GM19452 (cell line): ENCODE results near the gene ACTN3.
"Not testable (repeated sequence)": the region's sequence is repeated elsewhere in the genome, so short reads cannot be mapped to it uniquely, and the experiment has no call there.

Source experiments
- ATAC-seq: cut with Tn5 transposase; IDR thresholded peaks from one replicate; pipeline ENCODE4 v1.9.1; 2021; ENCODE audit not compliant: unreplicated experiment

ACTN3 gene

DNA sequence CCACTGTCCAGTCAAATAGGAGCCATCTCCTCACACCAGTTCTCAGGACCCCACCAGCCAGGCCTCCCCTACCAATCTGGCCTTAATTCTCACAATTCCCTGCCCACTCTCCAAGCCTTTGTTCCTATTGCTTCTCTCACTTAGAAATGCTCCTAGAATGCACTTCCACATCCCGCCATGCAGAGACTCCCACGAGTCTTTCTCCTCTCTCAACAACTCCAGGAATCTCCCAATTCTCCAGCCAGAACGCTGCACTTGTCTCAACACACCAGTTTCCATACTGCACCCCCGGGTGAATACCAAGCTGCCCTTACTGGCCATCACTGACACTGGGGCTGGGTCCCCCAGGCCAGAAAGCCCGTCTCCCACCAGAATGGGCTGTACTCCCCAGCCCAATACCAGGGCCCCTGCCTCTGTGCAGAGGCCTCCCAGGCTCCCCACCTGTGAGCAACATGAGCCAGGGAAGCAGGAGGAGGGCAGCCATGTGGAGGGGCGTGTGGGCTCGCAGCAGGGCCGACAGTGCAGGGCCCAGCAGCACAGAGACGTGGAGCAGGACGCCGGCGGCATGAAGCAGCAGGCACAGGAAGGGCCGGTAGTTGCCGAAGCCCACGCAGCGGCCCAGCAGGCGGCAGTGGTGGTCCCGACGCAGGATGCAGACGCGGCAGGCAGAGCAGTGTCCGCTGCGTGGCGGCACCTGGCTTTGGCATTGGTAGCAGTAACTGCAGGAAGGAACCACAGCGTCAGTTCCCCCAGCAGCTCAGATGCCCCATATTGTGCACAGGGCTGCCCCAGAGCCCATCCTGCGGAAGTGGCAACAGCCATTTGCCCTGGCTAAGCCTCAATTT, 3.2 kb upstream of the ACTN3 start:
- ATAC-seq, result no peak

DNA sequence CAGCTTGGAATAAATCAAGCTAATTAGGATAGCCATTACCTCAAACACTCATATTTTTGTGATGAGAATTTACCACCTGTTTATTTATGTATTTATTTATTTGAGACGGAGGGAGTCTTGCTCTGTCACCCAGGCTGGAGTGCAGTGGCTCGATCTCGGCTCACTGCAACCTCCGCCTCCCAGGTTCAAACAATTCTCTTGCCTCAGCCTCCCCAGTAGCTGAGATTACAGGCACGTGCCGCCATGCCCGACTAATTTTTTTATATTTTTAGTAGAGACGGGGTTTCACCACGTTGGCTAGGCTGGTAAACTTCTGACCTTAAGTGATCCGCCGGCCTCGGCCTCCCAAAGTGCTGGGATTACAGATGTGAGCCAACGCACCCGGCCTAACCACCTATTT, 1.8 kb upstream of the ACTN3 start:
- ATAC-seq, result not testable (repeated sequence)

DNA sequence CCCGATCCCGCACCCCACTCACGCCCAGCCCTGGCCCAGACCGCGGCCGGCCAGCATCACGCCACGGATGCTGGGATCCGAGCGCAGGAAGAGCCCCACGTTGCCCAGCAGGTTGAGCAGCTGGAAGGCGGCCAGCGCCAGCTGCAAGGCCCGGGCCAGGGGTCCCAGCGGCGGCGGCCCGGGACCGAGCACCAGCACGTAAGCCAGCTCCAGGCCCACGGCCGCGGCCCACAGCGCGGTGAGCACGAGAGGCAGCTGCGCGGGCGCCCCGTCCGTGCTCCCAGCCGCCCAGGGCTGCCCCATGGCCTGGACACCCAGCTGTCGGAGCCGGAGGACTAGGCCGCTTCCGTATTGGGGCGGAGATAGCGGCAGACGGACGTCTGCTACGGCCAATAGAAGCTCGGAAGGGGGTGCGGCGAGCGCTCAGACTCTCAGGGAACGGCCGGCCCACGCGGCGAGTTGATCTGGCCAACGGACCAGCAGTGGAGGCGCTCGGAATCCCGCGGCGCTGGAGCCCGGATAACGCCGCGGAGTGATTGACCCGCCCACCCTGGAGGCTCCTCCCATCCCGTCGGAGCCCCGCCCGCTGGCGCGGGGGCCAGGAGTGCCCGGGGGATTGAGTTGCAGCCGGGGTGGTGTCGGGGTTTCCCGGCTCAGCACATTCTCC, 869 bp upstream of the ACTN3 start, which contains the start of gene ZDHHC24:
Gene ZDHHC24, minus strand, starts transcription at position 348 of the 667 bp plus-strand sequence. Its CDS starts 45 bp downstream, at position 303.
- ATAC-seq, result peak; percentile 82

- ATAC-seq, result no peak
These were observed 411 bp downstream of the ACTN3 start for GRCh38 chr11:66546966-66547661.

- no peak for ATAC-seq
These were observed 933 bp downstream of the ACTN3 start for GRCh38 chr11:66547662-66548009.

DNA sequence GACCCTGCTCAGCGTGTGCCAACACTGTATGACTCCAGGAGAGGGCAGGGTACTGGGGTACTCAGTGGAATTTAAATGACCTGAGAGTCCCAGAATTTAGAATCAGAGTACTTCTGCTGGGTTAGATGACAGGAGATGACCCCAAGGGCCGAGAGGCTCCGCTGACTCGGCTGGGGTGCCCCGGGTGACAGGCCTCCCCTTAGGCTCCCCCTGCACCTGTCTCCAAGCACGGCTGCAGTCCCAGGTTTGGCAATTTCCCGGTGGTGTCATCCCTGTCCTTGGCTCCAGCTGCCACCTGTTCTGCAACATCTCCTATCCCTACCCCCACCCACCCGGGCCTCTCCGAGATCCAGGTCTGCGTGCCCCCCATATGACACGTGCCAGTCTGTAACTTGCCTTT, 1.3 kb downstream of the ACTN3 start:
- ATAC-seq, result no peak

- ATAC-seq, result no peak
These were observed 2.3 kb downstream of the ACTN3 start for GRCh38 chr11:66548774-66549630.

DNA sequence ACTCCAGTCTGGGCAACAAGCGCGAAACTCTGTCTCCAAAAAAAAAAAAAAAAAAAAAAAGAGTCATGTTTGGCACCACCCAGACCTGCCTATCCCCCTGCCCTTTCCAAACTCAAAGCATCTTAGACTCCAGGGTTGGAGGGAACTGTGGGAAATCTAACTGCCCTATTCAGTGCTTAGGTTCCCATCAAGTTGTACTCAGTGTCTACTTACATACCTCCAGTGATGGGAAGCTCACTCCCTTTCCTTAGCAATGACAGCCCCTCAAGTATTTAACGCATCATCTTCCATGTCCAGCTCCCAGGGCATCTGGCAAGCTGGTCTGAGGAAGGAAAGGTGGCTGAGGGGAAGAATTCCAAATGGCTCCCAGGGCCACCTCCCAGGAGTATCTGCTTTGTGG, 3.0 kb downstream of the ACTN3 start:
- no peak for ATAC-seq

GRCh38 chr11:66550887-66551286, 4.2 kb downstream of the ACTN3 start:
- no peak for ATAC-seq

DNA sequence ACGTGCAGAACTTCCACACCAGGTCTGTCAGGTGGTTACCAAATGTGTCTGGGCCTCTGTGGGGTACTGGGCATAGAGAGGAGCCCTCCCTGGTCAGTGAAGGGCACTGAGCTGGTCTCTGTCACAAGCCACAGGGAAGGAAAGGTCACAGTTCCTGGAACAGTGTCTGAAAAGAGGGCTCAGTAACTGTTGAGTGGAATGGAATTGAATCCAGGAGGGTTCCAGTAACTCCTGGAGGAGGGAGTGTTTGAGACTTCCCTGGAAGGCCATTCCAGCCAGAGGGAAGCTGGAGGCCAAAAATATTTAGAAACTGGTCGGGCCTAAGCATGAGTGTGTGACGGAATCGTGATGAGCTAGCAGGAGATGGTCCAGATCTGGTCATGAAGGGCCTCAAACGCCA, 7.9 kb downstream of the ACTN3 start:
- ATAC-seq, result no peak

DNA sequence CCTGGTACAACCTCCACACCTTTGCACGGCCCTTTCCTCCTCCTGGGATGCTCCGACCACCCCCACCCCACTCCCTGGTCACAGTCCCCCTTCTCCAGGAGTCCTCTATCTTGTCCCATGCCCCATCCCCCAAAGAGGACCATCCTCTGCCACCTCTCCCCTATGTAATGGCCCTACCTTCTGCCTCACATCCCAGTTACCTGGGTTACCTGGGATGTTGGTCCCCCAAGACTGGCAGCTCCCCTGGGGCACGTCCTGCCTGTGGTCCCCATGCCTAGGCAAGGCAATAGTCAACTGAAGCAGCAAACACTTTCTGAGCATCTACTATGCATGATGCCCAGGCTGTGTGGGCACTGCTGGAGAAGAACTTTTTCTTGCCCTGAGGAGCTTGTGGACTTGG, 8.7 kb downstream of the ACTN3 start:
- ATAC-seq, result no peak

- no peak for ATAC-seq
These were observed 9.4 kb downstream of the ACTN3 start for GRCh38 chr11:66556086-66556485.

- ATAC-seq, result no peak
These were observed 11.1 kb downstream of the ACTN3 start for GRCh38 chr11:66557733-66558326.

- no peak for ATAC-seq
These were observed 12.6 kb downstream of the ACTN3 start for GRCh38 chr11:66559142-66559865.

- ATAC-seq, result no peak
These were observed 13.4 kb downstream of the ACTN3 start for GRCh38 chr11:66559866-66560676.

DNA sequence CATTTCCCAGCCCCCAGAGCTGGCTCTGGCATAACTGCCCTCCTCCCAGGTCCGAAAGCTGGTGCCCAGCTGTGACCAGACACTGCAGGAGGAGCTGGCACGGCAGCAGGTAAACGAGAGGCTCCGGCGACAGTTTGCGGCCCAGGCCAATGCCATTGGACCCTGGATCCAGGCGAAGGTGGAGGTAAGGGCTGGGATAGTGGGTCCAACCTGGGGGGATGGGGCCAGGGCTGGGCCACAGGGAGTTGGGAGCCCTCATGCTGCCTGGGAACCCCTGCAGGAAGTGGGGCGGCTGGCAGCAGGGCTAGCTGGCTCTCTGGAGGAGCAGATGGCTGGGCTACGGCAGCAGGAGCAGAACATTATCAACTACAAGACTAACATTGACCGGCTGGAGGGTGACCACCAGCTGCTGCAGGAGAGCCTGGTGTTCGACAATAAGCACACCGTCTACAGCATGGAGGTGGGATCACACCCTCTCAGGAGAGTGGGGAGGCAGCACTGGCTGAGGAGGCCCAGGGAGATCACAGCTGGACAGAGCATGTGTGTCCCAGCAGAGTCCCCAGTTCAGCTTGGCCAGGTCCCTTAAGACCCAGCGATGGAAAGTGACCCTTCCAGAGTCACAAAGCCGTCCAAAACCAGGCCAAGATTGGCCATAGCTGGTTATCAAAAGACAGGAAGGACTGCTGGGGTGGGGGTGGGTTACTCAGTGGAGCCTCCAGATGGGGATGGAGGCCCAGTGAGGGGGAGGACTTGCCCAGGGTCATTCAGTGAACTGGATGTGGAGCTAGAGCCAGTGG, 14.7 kb downstream of the ACTN3 start:
- ATAC-seq, result no peak

DNA sequence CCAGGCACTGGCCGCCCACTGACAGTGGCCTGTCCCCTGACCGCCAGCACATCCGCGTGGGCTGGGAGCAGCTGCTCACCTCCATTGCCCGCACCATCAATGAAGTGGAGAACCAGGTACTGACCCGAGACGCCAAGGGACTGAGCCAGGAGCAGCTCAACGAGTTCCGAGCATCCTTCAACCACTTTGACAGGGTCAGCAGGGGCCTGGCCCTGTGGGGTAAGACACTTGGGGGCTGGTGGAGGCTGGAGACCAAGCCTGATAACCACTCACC, 15.2 kb downstream of the ACTN3 start:
- no peak for ATAC-seq

DNA sequence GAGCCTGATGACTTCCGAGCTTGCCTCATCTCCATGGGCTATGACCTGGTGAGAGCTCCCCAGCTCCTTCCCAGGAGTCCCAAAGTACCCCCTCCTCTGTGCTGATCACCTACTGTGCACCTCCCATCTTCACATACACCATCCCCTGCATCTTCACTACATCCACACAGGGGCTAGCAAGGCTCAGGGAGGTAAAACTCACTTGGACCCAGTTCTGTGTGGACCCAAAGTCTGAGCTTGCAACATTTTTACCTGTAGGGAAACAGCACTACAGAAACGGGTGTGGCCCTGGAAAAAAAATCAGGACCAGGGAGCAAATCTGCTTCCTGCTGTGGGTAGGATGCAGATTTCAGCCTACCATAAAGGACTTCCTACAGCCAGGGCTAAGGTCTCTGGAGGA, 15.6 kb downstream of the ACTN3 start:
- ATAC-seq, result no peak
